ENCODE measurements around the gene INHBB.

GRCh38 chr2:120389036-120389391, 43.1 kb downstream of the INHBB start:
- TF ChIP-seq CTCF (conservative IDR thresholded peaks at IDR 0.05; ENCODE audit: low read depth, low read length), result no peak
- no peak for TF ChIP-seq EZH2phosphoT487 (IDR thresholded peaks at IDR 0.05; ENCODE audit: borderline replicate concordance, low read length)
- no peak for TF ChIP-seq EZH2 (IDR thresholded peaks at IDR 0.05; ENCODE audit: low read length, unreplicated experiment)
